ENCODE measurements around the gene DNAH3. TPM values are rescaled to one million over a fixed set of nuclear protein-coding genes. Genes with fewer than 3 reads are reported as not detected.

DNAH3 gene
- total RNA-seq, 1 experiment from 2014 or later: 0.15 TPM

DNA sequence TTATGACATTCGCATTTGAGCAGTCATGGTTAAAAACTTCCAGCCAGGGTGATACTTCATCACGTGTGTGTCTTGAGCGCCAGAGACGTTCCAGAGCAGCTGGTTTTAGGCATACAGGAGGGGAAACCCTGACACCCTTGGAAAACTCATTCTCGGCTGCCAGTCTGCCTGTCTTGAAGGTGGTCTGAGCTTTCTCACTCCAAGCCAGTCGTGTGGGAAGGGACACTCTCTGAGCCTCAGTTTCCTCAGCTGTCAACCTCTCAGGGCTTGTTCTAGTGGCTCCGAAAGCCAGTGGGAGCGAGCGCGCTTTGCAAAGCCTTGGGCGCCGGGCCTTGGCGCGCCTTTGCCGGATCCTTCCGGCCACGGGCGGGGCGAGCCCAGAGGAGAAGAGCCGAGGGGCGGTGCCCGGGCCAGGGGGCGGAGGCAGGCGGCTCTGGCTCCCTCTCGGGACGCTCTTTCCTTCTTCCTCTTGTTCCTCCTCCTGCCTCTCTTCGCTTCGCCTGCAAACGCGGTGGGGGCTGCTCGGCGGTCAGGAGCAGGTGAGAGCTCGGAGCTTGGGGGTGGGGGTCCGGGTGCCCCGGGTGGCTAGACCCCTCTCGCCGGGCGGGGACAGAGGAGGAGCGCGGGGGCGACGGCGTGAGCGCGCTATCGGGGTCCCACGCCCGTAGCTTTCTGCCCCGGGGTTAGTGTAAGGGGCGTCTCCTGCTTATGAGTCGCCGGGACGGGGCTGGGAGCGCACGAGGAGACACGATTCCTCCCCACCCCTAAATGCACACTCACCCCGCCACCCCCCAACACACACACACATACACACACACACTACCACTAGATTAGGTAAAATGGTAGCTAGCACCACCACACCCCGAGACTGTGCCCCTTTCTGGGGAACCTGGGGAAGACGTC is 7.8 kb upstream of the DNAH3 start, which contains the start of gene LDAF1:
LDAF1 (plus strand) TSS at position 467 of the 903 bp plus-strand sequence. CDS start 2,509 bp downstream, outside the sequence.
- Histone ChIP-seq H2AFZ (ENCODE audit: low read depth, low read length, poor library complexity, severe bottlenecking) (peak within 1 kb of the TSS; percentile 76), H3K36me3 (ENCODE audit: control insufficient read depth in 1 of 2, insufficient read depth in 2 of 2, low read length in 2 of 2) (peaks cover 8 to 13% of the 10 kb centered on the region in 2 experiments), H4K20me1 (ENCODE audit: insufficient read depth) (no peaks in the 10 kb centered on the region), H3K9me3 (ENCODE audit: control insufficient read depth in 1 of 2, insufficient read depth in 1 of 2, low read depth in 1 of 2, low read length in 2 of 2) (no peaks in the 10 kb centered on the region), H3K4me2 (ENCODE audit: low read length) (peak within 1 kb of the TSS; percentile 78), H3K79me2 (ENCODE audit: insufficient read depth, low read length) (peaks cover 10% of the 10 kb centered on the region; the same call in 1 of the 2 replicates), H3K4me1 (ENCODE audit: control insufficient read depth in 1 of 2, insufficient read depth in 2 of 2, low read length in 2 of 2) (peaks cover 15 to 27% of the 10 kb centered on the region in 2 experiments), H3K9ac (ENCODE audit: low read length) (peak within 1 kb of the TSS; percentile 69), H3K9me2 (ENCODE audit: insufficient read depth) (no peaks in the 10 kb centered on the region), H3K4me3 (replicated peaks in 1 of 2; ENCODE audit: low read depth in 1 of 2, low read length in 2 of 2) (peak within 1 kb of the TSS; percentile 62 to 74), H3K27ac (ENCODE audit: low read depth, low read length) (peak within 1 kb of the TSS; percentile 51), H3K27me3 (ENCODE audit: insufficient read depth, low read length) (no peaks in the 10 kb centered on the region)
- intact Hi-C loops (cut with micrococcal nuclease): loop anchor here (5.0 kb wide), 2 partner anchors 306 to 1514 kb away; no protein-coding TSS in a partner anchor
- DNase-seq (ENCODE audit: low read depth, low spot score) (peak; percentile 41), ATAC-seq (peak; percentile 93)
- ChIA-PET RAD21 (ENCODE audit: low non-redundant PET in 1 of 2, low total read pairs in 2 of 2, uncharacterized antibody in 2 of 2, unreplicated experiment in 2 of 2) (interaction anchor here (0.6 to 1.7 kb wide), 3 partner anchors 16 to 142 kb away, joined by 3 to 10 read pairs (median 3); no protein-coding TSS in a partner anchor), CTCF (interaction anchor here (1.0 to 4.9 kb wide), 4 partner anchors 10 to 1163 kb away, joined by 4 to 60 read pairs (median 8); no protein-coding TSS in a partner anchor), POLR2A (interaction anchor here (1.3 to 2.1 kb wide), 2 partner anchors 29 to 142 kb away, joined by 5 to 7 read pairs; no protein-coding TSS in a partner anchor)
- BruUV-seq (replicated peaks): TSS peak; percentile 40
- TF ChIP-seq FOSL1 (IDR thresholded peaks at IDR 0.05; ENCODE audit: low read depth) (no peak), EZH2phosphoT487 (IDR thresholded peaks at IDR 0.05; ENCODE audit: borderline replicate concordance) (no peak), CEBPB (IDR thresholded peaks at IDR 0.05; ENCODE audit: low read depth) (no peak), SRF (IDR thresholded peaks at IDR 0.05; ENCODE audit: low read depth) (no peak), SIN3A (IDR thresholded peaks at IDR 0.05; ENCODE audit: low read depth) (peak; percentile 39; the same call in 1 of the 2 replicates), RAD21 (IDR thresholded peaks at IDR 0.05; ENCODE audit: low read depth) (no peak; the same call in none of the 2 replicates), CBX3 (IDR thresholded peaks at IDR 0.05; ENCODE audit: low read depth) (no peak), SP1 (IDR thresholded peaks at IDR 0.05; ENCODE audit: low read depth) (no peak), POLR2A (IDR thresholded peaks at IDR 0.05; ENCODE audit: borderline replicate concordance, extremely low read depth, insufficient read depth, insufficient read length) (no peak), ELF1 (IDR thresholded peaks at IDR 0.05; ENCODE audit: borderline replicate concordance, low read depth) (no peak), ZFX (IDR thresholded peaks at IDR 0.05) (peak; percentile 7; the same call in 1 of the 2 replicates), YY1 (IDR thresholded peaks at IDR 0.05; ENCODE audit: extremely low read depth, insufficient replicate concordance, low read depth, low read length) (no peak)
- TF ChIP-seq, protein P1, sequence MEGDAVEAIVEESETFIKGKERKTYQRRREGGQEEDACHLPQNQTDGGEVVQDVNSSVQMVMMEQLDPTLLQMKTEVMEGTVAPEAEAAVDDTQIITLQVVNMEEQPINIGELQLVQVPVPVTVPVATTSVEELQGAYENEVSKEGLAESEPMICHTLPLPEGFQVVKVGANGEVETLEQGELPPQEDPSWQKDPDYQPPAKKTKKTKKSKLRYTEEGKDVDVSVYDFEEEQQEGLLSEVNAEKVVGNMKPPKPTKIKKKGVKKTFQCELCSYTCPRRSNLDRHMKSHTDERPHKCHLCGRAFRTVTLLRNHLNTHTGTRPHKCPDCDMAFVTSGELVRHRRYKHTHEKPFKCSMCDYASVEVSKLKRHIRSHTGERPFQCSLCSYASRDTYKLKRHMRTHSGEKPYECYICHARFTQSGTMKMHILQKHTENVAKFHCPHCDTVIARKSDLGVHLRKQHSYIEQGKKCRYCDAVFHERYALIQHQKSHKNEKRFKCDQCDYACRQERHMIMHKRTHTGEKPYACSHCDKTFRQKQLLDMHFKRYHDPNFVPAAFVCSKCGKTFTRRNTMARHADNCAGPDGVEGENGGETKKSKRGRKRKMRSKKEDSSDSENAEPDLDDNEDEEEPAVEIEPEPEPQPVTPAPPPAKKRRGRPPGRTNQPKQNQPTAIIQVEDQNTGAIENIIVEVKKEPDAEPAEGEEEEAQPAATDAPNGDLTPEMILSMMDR (IDR thresholded peaks at IDR 0.05 in 2 of 3, conservative IDR thresholded peaks at IDR 0.05 in 1 of 3; ENCODE audit: borderline replicate concordance in 1 of 3, insufficient read depth in 1 of 3, low read depth in 2 of 3, low read length in 2 of 3): no peak
- TF ChIP-seq, protein P2, sequence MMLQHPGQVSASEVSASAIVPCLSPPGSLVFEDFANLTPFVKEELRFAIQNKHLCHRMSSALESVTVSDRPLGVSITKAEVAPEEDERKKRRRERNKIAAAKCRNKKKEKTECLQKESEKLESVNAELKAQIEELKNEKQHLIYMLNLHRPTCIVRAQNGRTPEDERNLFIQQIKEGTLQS (IDR thresholded peaks at IDR 0.05): no peak
- TF ChIP-seq, protein P3, sequence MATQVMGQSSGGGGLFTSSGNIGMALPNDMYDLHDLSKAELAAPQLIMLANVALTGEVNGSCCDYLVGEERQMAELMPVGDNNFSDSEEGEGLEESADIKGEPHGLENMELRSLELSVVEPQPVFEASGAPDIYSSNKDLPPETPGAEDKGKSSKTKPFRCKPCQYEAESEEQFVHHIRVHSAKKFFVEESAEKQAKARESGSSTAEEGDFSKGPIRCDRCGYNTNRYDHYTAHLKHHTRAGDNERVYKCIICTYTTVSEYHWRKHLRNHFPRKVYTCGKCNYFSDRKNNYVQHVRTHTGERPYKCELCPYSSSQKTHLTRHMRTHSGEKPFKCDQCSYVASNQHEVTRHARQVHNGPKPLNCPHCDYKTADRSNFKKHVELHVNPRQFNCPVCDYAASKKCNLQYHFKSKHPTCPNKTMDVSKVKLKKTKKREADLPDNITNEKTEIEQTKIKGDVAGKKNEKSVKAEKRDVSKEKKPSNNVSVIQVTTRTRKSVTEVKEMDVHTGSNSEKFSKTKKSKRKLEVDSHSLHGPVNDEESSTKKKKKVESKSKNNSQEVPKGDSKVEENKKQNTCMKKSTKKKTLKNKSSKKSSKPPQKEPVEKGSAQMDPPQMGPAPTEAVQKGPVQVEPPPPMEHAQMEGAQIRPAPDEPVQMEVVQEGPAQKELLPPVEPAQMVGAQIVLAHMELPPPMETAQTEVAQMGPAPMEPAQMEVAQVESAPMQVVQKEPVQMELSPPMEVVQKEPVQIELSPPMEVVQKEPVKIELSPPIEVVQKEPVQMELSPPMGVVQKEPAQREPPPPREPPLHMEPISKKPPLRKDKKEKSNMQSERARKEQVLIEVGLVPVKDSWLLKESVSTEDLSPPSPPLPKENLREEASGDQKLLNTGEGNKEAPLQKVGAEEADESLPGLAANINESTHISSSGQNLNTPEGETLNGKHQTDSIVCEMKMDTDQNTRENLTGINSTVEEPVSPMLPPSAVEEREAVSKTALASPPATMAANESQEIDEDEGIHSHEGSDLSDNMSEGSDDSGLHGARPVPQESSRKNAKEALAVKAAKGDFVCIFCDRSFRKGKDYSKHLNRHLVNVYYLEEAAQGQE (IDR thresholded peaks at IDR 0.05; ENCODE audit: low read depth): no peak
- TF ChIP-seq, protein P4, sequence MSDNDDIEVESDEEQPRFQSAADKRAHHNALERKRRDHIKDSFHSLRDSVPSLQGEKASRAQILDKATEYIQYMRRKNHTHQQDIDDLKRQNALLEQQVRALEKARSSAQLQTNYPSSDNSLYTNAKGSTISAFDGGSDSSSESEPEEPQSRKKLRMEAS (IDR thresholded peaks at IDR 0.05): peak; percentile 54; the same call in 1 of the 2 replicates
- TF ChIP-seq, protein P5, sequence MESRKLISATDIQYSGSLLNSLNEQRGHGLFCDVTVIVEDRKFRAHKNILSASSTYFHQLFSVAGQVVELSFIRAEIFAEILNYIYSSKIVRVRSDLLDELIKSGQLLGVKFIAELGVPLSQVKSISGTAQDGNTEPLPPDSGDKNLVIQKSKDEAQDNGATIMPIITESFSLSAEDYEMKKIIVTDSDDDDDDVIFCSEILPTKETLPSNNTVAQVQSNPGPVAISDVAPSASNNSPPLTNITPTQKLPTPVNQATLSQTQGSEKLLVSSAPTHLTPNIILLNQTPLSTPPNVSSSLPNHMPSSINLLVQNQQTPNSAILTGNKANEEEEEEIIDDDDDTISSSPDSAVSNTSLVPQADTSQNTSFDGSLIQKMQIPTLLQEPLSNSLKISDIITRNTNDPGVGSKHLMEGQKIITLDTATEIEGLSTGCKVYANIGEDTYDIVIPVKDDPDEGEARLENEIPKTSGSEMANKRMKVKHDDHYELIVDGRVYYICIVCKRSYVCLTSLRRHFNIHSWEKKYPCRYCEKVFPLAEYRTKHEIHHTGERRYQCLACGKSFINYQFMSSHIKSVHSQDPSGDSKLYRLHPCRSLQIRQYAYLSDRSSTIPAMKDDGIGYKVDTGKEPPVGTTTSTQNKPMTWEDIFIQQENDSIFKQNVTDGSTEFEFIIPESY (IDR thresholded peaks at IDR 0.05; ENCODE audit: extremely low read depth, insufficient replicate concordance, low read length): no peak
